Left colon (tissue), 2 donors: ENCODE data around the gene UNC93A. TPM values are rescaled to one million over a fixed set of nuclear protein-coding genes. Genes with fewer than 3 reads are reported as not detected.

Experiments
- ATAC-seq: fragments of 200-7000 bp; cut with Tn5 transposase; one replicate; pipeline ENCODE4 v1.9.1; 2020; ENCODE audit warnings: mild to moderate bottlenecking, moderate library complexity
- DNase-seq, 2 donors: peaks; one replicate each; pipeline ENCODE4 v3.0.0-alpha.2; 2020
- intact Hi-C, 2 donors: fragments of 100-400 bp; cut with DNase I in 1 of 2; cut with micrococcal nuclease in 1 of 2; formaldehyde crosslinking; loops; one replicate each; pipeline versions ENCODE4 v1.11.2 to v1.14.0; 2022; cut with DNase I, micrococcal nuclease
- total RNA-seq, 2 donors: library from RNA; stranded (reverse); fragmentation: NEBNext Ultra II Directional; extraction: Animal tissue kit (Norgen Biotek cat#: 25700); gene quantifications; one replicate each; pipeline ENCODE4 v1.2.1, GENCODE V29; 2021
- donor health status: DM: no; HTN: no; CAD: no.
- donor health status: DM: yes; HTN: yes; CAD: no.

Gene UNC93A
- total RNA-seq, 2 donors from 2014 or later: 0.39 TPM; not detected in 1

DNA sequence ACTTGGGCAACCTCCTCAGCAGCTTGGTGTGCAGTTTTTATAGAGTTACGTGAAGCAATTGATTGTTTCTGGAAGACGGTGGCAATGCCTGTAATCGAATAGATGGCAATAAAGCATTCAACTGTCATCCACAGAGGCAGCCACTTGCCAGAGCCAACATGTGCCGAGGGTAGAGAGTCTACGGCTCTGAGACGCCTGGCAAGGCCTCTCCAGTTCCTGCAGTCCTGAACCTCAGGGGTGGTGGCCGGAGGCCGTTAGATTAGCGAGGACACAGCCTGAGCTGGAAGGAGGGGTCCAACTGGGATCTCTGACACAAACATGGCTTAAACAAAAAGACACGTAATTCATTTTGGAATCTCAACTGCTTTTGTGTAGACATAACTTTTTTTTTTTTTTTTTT lies 33.0 kb downstream of the UNC93A start:
- ATAC-seq (no peak), DNase-seq (no peak)
- intact Hi-C loops: no loop called here

GRCh38 chr6:167325766-167326165 lies 34.7 kb downstream of the UNC93A start:
- ATAC-seq (no peak), DNase-seq (no peak)
- intact Hi-C loops: no loop called here

DNA sequence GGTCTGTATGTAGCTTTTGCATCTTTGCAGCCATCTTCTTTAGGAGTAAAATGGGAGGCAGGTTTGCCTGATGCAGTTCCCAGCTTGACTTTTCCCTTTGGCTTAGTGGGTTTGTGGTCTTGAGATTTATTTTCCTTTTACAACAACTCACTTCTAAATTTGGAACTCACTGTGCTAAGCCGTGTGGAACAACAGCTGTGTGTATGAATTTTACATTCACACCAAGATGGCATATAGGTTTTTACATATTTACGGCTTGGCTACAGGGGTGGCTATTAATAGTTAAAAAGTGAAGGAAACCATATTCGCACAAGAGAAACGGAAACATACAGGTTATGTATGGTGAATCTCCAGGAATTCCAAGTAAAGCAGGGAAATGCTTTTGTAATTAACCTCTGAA lies 36.3 kb downstream of the UNC93A start:
- no peak for ATAC-seq

DNA sequence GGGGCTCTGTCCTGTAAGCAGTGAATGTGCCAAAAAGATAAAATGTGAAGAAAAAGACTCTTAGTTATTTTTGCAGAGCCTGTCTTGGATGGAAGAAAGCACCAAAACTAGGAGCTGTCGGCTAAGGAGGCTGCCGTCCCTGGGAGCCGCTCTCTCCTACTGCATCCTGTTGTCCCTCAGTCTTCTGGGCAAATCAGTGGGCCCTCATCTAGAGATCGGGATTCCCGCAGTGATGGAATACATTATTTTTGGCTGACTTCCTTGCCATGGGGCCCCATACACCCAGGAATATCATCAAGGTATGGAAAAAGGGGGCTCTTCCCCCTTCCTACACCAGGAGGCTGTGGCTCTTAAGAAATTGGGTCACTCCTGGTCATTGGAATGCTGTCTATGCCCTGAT lies 37.0 kb downstream of the UNC93A start:
- DNase-seq (no peak), ATAC-seq (no peak)
- intact Hi-C loops: no loop called here

More for the DNA sequence above, 36.3 kb downstream of the UNC93A start:
- no peak for DNase-seq
- intact Hi-C loops: no loop called here

GRCh38 chr6:167329014-167329413 lies 37.9 kb downstream of the UNC93A start:
- intact Hi-C loops: no loop called here
- ATAC-seq (no peak), DNase-seq (no peak)

DNA sequence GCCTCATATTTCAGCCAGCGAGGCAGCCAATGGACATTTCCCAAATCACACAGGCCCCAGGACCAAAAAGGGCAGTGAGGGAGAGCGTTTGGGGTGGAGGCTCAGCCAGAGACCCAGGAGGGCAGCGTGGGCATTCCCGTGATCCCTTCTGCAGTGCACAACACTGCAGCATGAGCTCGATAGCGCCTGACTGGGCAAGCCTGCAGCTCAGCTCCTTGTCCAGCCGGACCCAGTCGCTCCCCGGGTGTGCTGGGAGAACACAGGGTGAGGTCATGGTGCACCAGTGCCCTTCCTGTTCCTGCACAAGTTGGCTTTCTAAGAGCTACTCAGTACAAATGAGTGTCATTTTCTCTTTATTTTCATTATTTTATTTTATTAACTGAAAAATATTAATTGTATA lies 39.6 kb downstream of the UNC93A start:
- ATAC-seq (no peak), DNase-seq (no peak)
- intact Hi-C loops: no loop called here

DNA sequence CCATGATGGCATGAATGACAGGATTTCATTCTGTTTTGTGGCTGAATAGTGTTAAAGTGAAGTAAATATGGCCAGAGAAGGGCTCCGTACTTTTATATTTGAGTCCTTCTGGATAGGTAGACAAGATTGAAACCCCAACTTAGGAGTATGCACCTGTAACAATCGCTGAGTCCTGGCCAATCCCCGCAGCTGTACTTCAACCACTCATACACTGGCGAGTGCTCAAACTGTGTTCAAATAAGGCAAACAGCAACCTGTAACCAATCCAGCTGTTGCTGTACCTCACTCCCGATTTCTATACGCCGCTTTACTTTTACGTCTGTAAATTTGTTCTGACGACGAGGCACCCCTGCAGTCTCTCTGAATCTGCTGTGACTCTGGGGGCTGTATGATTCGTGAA lies 40.5 kb downstream of the UNC93A start:
- ATAC-seq: no peak
- intact Hi-C loops: no loop called here
- no peak for DNase-seq

DNA sequence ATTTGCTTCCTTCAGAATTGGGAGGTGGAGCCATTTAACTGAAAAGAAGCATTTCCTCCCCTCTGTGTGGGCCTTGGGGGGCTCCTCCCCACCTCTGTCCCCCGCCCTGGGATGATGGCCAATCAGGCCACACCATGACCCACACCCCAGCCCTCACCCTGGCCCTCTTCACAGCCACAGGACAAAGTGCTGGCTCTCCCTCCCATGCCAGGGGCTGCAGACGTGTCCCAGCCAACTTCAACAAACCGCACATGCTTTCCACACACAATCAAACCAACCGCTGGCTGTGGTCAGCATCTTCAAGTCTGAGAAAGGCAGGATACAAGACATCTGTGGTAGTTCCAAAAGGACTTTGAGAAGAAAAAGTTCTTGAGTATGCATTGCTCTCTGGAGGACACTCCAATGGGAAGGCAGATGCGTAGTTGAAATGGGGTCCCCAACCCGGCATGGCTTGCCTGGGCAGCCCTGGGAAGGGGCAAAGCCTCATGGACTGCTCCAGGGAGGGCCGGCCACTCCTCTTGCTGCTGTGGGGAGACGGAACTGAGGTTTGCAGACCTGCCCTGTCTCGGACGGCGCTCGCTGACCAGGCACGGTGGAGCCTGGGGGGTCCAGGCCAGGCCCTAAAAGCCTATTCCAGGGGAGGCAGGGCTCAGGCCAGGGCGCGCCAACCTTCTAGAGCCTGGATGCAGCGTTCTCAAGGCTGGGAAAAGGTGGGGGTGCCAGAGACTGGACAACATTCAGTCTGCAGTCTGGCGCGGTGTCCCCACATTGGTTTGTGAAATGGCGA lies 45.9 kb downstream of the UNC93A start:
- no peak for ATAC-seq
- DNase-seq: no peak
- intact Hi-C loops: no loop called here

DNA sequence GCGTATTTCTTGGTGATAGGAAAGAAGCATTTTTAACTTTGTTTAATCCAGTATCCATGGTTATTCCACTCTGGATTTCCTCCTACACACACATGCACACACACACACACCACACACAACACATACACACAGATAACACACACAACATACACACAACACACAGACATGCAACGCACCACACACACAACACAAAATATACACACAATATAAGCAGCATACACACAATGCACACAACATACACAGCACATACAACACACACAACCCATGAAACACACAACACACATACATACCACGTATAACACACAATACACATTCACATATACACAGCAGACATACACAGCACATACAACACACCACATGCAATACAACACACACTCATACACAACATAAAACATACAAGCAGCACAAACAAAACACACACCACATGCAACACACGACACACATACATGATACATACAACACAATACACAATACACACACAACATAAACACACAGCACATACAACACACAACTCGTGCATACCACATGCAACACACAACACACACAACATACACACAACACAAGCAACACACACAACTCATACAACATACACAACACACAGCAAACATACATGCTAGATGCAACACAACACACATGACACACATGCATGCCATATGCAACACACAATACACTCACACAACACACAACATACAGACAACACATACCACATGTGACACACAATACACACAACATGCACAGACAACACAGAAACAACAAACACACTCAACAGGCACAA lies 46.7 kb downstream of the UNC93A start:
- intact Hi-C loops: no loop called here
- ATAC-seq (no peak), DNase-seq (no peak)

DNA sequence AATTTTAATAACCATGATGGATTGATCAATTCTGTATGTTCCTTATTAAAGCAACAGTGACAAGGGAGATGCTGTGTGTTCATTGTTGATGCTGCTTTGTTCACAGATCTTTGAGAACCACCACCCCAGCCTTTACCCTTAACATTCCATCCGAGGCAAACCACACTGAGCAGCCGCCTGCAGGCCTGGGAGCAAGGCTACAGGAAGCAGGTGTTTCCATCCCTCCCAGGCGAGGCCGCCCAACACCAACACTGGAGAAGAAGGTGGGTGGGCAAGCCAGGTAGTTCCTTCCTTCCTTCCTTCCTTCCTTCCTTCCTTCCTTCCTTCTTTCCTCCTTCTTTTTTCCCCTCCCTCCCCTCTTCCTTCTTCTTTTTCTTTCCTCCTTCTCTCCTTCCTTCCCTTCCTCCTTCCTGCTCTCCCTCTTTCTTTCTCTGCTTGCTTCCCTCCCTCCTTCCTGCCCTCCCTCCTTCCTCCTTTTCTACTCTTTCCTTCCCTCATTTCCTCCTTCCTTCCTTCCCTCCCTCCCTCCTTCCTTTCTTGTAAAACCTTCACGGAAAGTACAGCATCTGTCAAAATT lies 47.5 kb downstream of the UNC93A start:
- no peak for DNase-seq

GRCh38 chr6:167341038-167341583 lies 50.0 kb downstream of the UNC93A start:
- DNase-seq (no peak), ATAC-seq (no peak)
- intact Hi-C loops: no loop called here

More for the DNA sequence above, 47.5 kb downstream of the UNC93A start:
- intact Hi-C loops: no loop called here
- no peak for ATAC-seq

- intact Hi-C loops: no loop called here
- DNase-seq (no peak), ATAC-seq (no peak)
Observed at GRCh38 chr6:167341665-167342655, 50.8 kb downstream of the UNC93A start.

GRCh38 chr6:167342879-167343610 lies 51.9 kb downstream of the UNC93A start:
- intact Hi-C loops: no loop called here
- DNase-seq: no peak
- ATAC-seq: no peak

GRCh38 chr6:167345348-167345747 lies 54.2 kb downstream of the UNC93A start:
- intact Hi-C loops: no loop called here
- no peak for ATAC-seq
- no peak for DNase-seq

DNA sequence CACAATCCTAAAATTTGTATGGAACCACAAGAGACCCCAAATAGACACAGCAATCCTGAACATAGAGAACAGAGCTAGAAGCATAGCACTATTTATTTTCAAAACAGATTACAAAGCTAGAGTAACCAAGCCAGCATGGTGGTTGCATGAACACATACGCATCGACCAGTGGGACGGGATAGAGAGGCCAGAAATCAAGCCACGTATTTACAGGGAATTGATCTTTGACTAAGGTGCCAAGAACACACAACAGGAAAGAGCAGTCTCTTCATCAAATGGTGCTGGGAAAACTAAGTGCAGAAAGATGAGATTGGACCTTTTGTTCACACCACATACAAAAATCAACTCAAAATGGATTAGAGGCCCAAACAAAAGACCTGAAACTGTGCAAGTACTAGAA lies 54.8 kb downstream of the UNC93A start:
- intact Hi-C loops: no loop called here
- DNase-seq: no peak
- no peak for ATAC-seq

DNA sequence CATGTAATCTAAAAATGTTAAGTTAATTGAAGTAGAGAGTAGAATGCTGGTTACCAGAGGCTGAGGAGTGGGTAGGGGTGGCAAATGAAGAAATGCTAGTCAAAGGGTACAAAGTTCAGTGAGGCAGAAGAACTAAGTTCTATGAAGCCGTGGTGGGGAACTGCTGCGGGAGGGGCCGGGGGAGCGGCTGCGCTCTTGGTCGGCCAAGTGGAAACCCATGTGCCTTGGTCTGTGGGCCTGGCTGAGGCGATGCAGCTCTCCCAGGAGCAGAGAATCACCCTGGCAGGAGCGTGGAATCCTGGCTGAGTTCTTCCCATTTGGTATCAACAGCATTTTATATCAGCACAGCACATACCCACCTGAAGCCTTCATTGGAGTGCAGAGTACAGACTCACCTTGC lies 56.1 kb downstream of the UNC93A start:
- intact Hi-C loops: no loop called here
- no peak for ATAC-seq
- no peak for DNase-seq

GRCh38 chr6:167349631-167350274 lies 58.6 kb downstream of the UNC93A start:
- ATAC-seq (peak; percentile 9), DNase-seq (no peak)
- intact Hi-C loops: loop anchor here in 1 of 2 donors (10.0 kb wide), 1 partner anchor 55 kb away; the partner anchor contains the start of gene UNC93A
